ENCODE data around the gene CD300A. TPM values are rescaled to one million over a fixed set of nuclear protein-coding genes. Genes with fewer than 3 reads are reported as not detected.

The CD300A gene
- total RNA-seq (2012; rRNA removed) (not detected in 2 replicates), polyA plus RNA-seq (2012; rRNA removed) (not detected in 2 replicates), Bru-seq, nascent RNA (not detected), BruChase-seq, experiment 1, labeled RNA remaining after a 6-hour chase (not detected), BruChase-seq, experiment 2, labeled RNA remaining after a 2-hour chase (not detected)
- not detected in 2 replicates for polyA plus RNA-seq (2012; cell fraction: cytosol; rRNA removed)
- not detected in 2 replicates for polyA plus RNA-seq (2012; cell fraction: nucleus; rRNA removed; ENCODE audit: low replicate concordance)
- long read RNA-seq: 0 reads

- Histone ChIP-seq H2BK5ac (ENCODE audit: low read depth, low read length, poor library complexity, severe bottlenecking) (peak within 1 kb of the TSS; percentile 87), H2AK5ac (ENCODE audit: low read depth, low read length) (no peak within 1 kb of the TSS), H2BK20ac (ENCODE audit: low read depth, low read length) (no peak within 1 kb of the TSS), H3K14ac (replicated peaks; ENCODE audit: low read depth, low read length) (no peak within 1 kb of the TSS), H3K56ac (ENCODE audit: extremely low read depth, insufficient read depth, low read length) (no peak within 1 kb of the TSS), H2BK15ac (ENCODE audit: low read depth, low read length) (no peak within 1 kb of the TSS), H3K27ac (ENCODE audit: insufficient read depth, low read length) (no peak within 1 kb of the TSS), H3K18ac (ENCODE audit: low read depth, low read length) (no peak within 1 kb of the TSS), H3K9me3 (ENCODE audit: control insufficient read depth, insufficient read depth, low read length) (peaks cover 2% of the 10 kb centered on the region; the same call in 1 of the 2 replicates), H3K4me1 (ENCODE audit: control insufficient read depth, insufficient read depth, low read length) (no peaks in the 10 kb centered on the region), H3K79me1 (ENCODE audit: low read depth in 1 of 2, low read length in 2 of 2) (no peaks in the 10 kb centered on the region), H3K4ac (ENCODE audit: low read depth, low read length) (no peak within 1 kb of the TSS), H3K4me2 (ENCODE audit: low read depth, low read length) (no peak within 1 kb of the TSS), H3K9ac (ENCODE audit: low read depth, low read length) (no peak within 1 kb of the TSS), H4K91ac (ENCODE audit: insufficient read depth, low read depth, low read length) (no peak within 1 kb of the TSS), H4K20me1 (ENCODE audit: insufficient read depth, low read length) (no peaks in the 10 kb centered on the region), H4K5ac (ENCODE audit: low read depth, low read length) (no peak within 1 kb of the TSS), H3K23ac (ENCODE audit: low read depth, low read length) (no peak within 1 kb of the TSS), H3K36me3 (ENCODE audit: control insufficient read depth, insufficient read depth, low read length) (no peaks in the 10 kb centered on the region), H2AK9ac (replicated peaks; ENCODE audit: low read depth, low read length, poor library complexity) (no peak within 1 kb of the TSS), H3K9me1 (ENCODE audit: insufficient read depth, low read length) (no peaks in the 10 kb centered on the region), H4K8ac (ENCODE audit: low read depth in 2 of 2, low read length in 2 of 2) (no peak within 1 kb of the TSS), H2AFZ (replicated peaks; ENCODE audit: low read length, poor library complexity) (no peak within 1 kb of the TSS), H2BK120ac (ENCODE audit: low read depth, low read length) (no peak within 1 kb of the TSS), H3K27me3 (ENCODE audit: control insufficient read depth, insufficient read depth, low read length) (no peaks in the 10 kb centered on the region), H3K4me3 (ENCODE audit: insufficient read depth, low read depth, low read length) (no peak within 1 kb of the TSS)
- dilution Hi-C loops (cut with HindIII; ENCODE audit: low sequenced_read_pairs, unreplicated experiment): no loop called here
- intact Hi-C loops (cut with micrococcal nuclease): no loop called here
- ChIA-PET CTCF (no interaction called here), POLR2A (ENCODE audit: unreplicated experiment) (no interaction called here)
- ATAC-seq (ENCODE audit: low read depth) (no peak), DNase-seq (no peak)
- 0% methylated on average over 8 of the region's 25 CpGs; no CpG with 5 or more reads in 1 of the 2 experiments for WGBS, 2 experiments (ENCODE audit: extremely low coverage in 2 of 2, insufficient read length in 1 of 2)
- TF ChIP-seq NFE2L2 (IDR thresholded peaks at IDR 0.05; ENCODE audit: low read depth, low read length) (no peak), RFX5 (IDR thresholded peaks at IDR 0.05; ENCODE audit: low read depth, low read length) (no peak), RCOR1 (IDR thresholded peaks at IDR 0.05; ENCODE audit: insufficient replicate concordance, low read length) (no peak), USF2 (IDR thresholded peaks at IDR 0.05; ENCODE audit: low read depth, low read length) (no peak), ELK1 (IDR thresholded peaks at IDR 0.05; ENCODE audit: borderline replicate concordance, low read depth, low read length) (no peak), BHLHE40 (IDR thresholded peaks at IDR 0.05; ENCODE audit: low read depth, low read length) (no peak), MAFK (IDR thresholded peaks at IDR 0.05; ENCODE audit: low read depth, low read length) (no peak)
- in situ Hi-C loops (cut with MboI; ENCODE audit: low sequenced_read_pairs): no loop called here
- no TSS peak for BruUV-seq (replicated peaks)
Observed at GRCh38 chr17:74466111-74466827, at the start of gene CD300A. Gene CD300A (plus strand): TSS chr17:74466634. CDS start chr17:74466704, 70 bp downstream.

Data from IMR-90 (cell line).